B cell (primary cell): ENCODE data around the gene STRBP. TPM values are rescaled to one million over a fixed set of nuclear protein-coding genes. Genes with fewer than 3 reads are reported as not detected.

Experiments
- ATAC-seq: fragments of 200-7000 bp; cut with Tn5 transposase; one replicate; pipeline ENCODE4 v1.10.0; 2021; ENCODE audit warnings: low read depth, mild to moderate bottlenecking, moderate number of reproducible peaks, moderate library complexity
- CTCF ChIA-PET: fragments of 350-600 bp; sonication (Branson Sonifier 250); formaldehyde crosslinking; loops from one replicate; lab custom pipeline; 2021; ENCODE audit warnings: antibody characterized with exemption, inconsistent platforms; lab: Charles Lee
- POLR2A ChIA-PET: fragments of 350-600 bp; sonication (Branson Sonifier 250); formaldehyde crosslinking; loops from one replicate; lab custom pipeline; 2021; ENCODE audit warnings: antibody characterized with exemption; lab: Charles Lee
- DNase-seq: peaks from one replicate; pipeline ENCODE4 v3.0.0; 2013
- H2AFZ ChIP-seq: 2 replicates; pipeline ENCODE4 v1.6.1; 2012; ENCODE audit warnings: mild to moderate bottlenecking, low read depth, low read length; ENCODE audit not compliant: insufficient read depth, poor library complexity, severe bottlenecking
- H3K27ac ChIP-seq, 2 donors: 1 replicate in 1 of 2; 2 replicates in 1 of 2; pipeline ENCODE4 v1.5.1; 2012 to 2013; ENCODE audit warnings: low read length in 2 of 2, mild to moderate bottlenecking in 2 of 2, moderate library complexity in 1 of 2
- H3K27me3 ChIP-seq, 4 experiments: fragments of 200-600 bp in 1 of 4; sonication (generic) in 1 of 4; replicated peaks in 1 of 4; 1 replicate in 2 of 4; 2 replicates in 2 of 4; pipeline versions ENCODE4 v1.6.1 to v1.7.0; 2013 to 2016; ENCODE audit warnings: low read length in 3 of 4, mild to moderate bottlenecking in 2 of 4, mixed read lengths in 1 of 4, moderate library complexity in 1 of 4; ENCODE audit not compliant: insufficient read depth in 4 of 4, control insufficient read depth in 3 of 4; ENCODE audit errors: control extremely low read depth in 1 of 4
- H3K36me3 ChIP-seq, 2 experiments: replicated peaks in 1 of 2; 1 replicate in 1 of 2; 2 replicates in 1 of 2; pipeline versions ENCODE4 v1.6.1 to v1.7.1; 2013; ENCODE audit warnings: low read length in 1 of 2; ENCODE audit not compliant: insufficient read depth in 2 of 2, control insufficient read depth in 1 of 2; ENCODE audit errors: control extremely low read depth in 1 of 2, extremely low read depth in 1 of 2
- H3K4me1 ChIP-seq, 2 donors: fragments of 200-600 bp in 1 of 2; sonication (generic) in 1 of 2; 1 replicate in 1 of 2; 2 replicates in 1 of 2; pipeline versions ENCODE4 v1.5.1 to v1.6.1; 2013 to 2017; ENCODE audit warnings: low read length in 2 of 2; ENCODE audit not compliant: control insufficient read depth in 2 of 2, insufficient read depth in 2 of 2
- H3K4me2 ChIP-seq: replicated peaks from 2 replicates; pipeline ENCODE3; 2012; ENCODE audit warnings: mild to moderate bottlenecking, low read depth, low read length; ENCODE audit not compliant: poor library complexity, severe bottlenecking
- H3K4me3 ChIP-seq, 5 experiments: fragments of 200-600 bp in 1 of 5; sonication (generic) in 1 of 5; 1 replicate in 3 of 5; 2 replicates in 2 of 5; pipeline versions ENCODE4 v1.5.1 to v1.7.0; 2011 to 2016; ENCODE audit warnings: low read length in 4 of 5, mild to moderate bottlenecking in 4 of 5, low read depth in 2 of 5, control low read depth in 1 of 5, moderate library complexity in 1 of 5; ENCODE audit not compliant: insufficient read depth in 1 of 5; ENCODE audit errors: control extremely low read depth in 1 of 5, extremely low read depth in 1 of 5
- H3K79me2 ChIP-seq: fragments of 200-600 bp; sonication (generic); one replicate; pipeline ENCODE4 v1.6.0; 2016; ENCODE audit warnings: low read length; ENCODE audit not compliant: control insufficient read depth, insufficient read depth
- H3K9ac ChIP-seq: fragments of 200-600 bp; sonication (generic); 2 replicates; pipeline ENCODE4 v1.6.1; 2017; ENCODE audit warnings: mild to moderate bottlenecking, low read length, moderate library complexity
- H3K9me3 ChIP-seq, 3 donors: one replicate each; pipeline versions ENCODE4 v1.6.1 to v1.7.1; 2013; ENCODE audit warnings: low read length in 2 of 3; ENCODE audit not compliant: control insufficient read depth in 2 of 3, insufficient read depth in 1 of 3; ENCODE audit errors: control extremely low read depth in 1 of 3
- H4K20me1 ChIP-seq: 2 replicates; pipeline ENCODE4 v1.6.0; 2012; ENCODE audit warnings: mild to moderate bottlenecking, low read length; ENCODE audit not compliant: insufficient read depth, control insufficient read depth, poor library complexity, severe bottlenecking
- H3K27ac Mint-ChIP-seq: one replicate; pipeline ENCODE4 v1.8.0; 2021; ENCODE audit warnings: mixed read lengths
- H3K27me3 Mint-ChIP-seq: one replicate; pipeline ENCODE4 v1.8.0; 2021; ENCODE audit warnings: mixed read lengths
- H3K4me1 Mint-ChIP-seq: one replicate; pipeline ENCODE4 v1.8.0; 2021; ENCODE audit warnings: mixed read lengths
- H3K4me3 Mint-ChIP-seq: one replicate; pipeline ENCODE4 v1.8.0; 2021; ENCODE audit warnings: mixed read lengths
- H3K9me3 Mint-ChIP-seq: one replicate; pipeline ENCODE4 v1.8.0; 2022; ENCODE audit warnings: mixed read lengths; ENCODE audit not compliant: insufficient read depth
- CTCF ChIP-seq: fragments of 200-600 bp; IDR thresholded peaks from one replicate; pipeline ENCODE4 v1.8.0; 2022; ENCODE audit warnings: antibody characterized with exemption, mild to moderate bottlenecking
- EZH2 ChIP-seq: IDR thresholded peaks from 2 replicates; pipeline ENCODE4 v1.6.1; 2012; ENCODE audit warnings: borderline replicate concordance, low read depth, mild to moderate bottlenecking, moderate library complexity, low read length; ENCODE audit not compliant: insufficient read depth, poor library complexity, severe bottlenecking
- WGBS: methylation state at CpG from one replicate; pipeline ENCODE4 v1.1.5; 2013; ENCODE audit warnings: missing lambda C conversion rate; ENCODE audit not compliant: insufficient coverage; 5-methylcytosine and 5-hydroxymethylcytosine counted together
- intact Hi-C: fragments of 100-400 bp; cut with micrococcal nuclease; formaldehyde crosslinking; loops from one replicate; pipeline ENCODE4 v1.10.0; 2022
- polyA plus RNA-seq: library from polyadenylated mRNA; depleted of rRNA; stranded (reverse); fragments of >200 nt; gene quantifications from 2 replicates; pipeline ENCODE4 v1.2.3, GENCODE V29; 2012
- total RNA-seq, 2 donors: library from RNA; stranded (reverse); fragments of 120-200 nt in 1 of 2; gene quantifications; 1 replicate in 1 of 2; 2 replicates in 1 of 2; pipeline versions ENCODE4 v1.2.3 to v1.2.4, GENCODE V29; 2013 to 2022

The STRBP gene
- total and polyA plus RNA-seq, 2 donors (not counting 1 experiment from before 2014, with no cell fraction given), result 39.1 to 189 TPM

- Histone ChIP-seq H3K9me3 (no peaks in the 10 kb centered on the region), H3K36me3 (peaks cover 14 to 23% of the 10 kb centered on the region in 2 experiments), H4K20me1 (no peaks in the 10 kb centered on the region), H3K27ac (no peak overlapping the region), H3K4me2 (no peak overlapping the region), H3K4me1 (peaks cover 7 to 8% of the 10 kb centered on the region in 2 donors), H3K4me3 (no peak overlapping the region), H3K9ac (no peak overlapping the region), H2AFZ (no peak overlapping the region), H3K27me3 (no peaks in the 10 kb centered on the region), H3K79me2 (no peaks in the 10 kb centered on the region)
- no peak for DNase-seq
- CTCF ChIA-PET, result interaction anchor here (0.9 to 1.7 kb wide), 4 partner anchors 8 to 312 kb away, joined by 3 to 7 read pairs (median 4); no protein-coding TSS in a partner anchor
- POLR2A ChIA-PET, result interaction anchor here (0.5 kb wide), 1 partner anchor 49 kb away, joined by 6 read pairs; no protein-coding TSS in a partner anchor
- 78% methylated on average over 3 of the region's 5 CpGs for WGBS
- H3K4me1 Mint-ChIP-seq, result peaks cover 22% of the 10 kb centered on the region
- H3K27ac Mint-ChIP-seq, result peak overlapping the region; percentile 26
- no peak overlapping the region for H3K4me3 Mint-ChIP-seq
- TF ChIP-seq CTCF (no peak), EZH2 (no peak)
- no peaks in the 10 kb centered on the region for H3K9me3 Mint-ChIP-seq
- H3K27me3 Mint-ChIP-seq, result no peaks in the 10 kb centered on the region
- intact Hi-C loops, result no loop called here
- no peak for ATAC-seq
Observed at GRCh38 chr9:123073441-123073840, 194.9 kb downstream of the STRBP start.

GRCh38 chr9:123072407-123072995, 195.9 kb downstream of the STRBP start:
- ATAC-seq (no peak), DNase-seq (no peak)
- CTCF ChIA-PET, result interaction anchor here (0.7 to 1.4 kb wide), 3 partner anchors 9 to 282 kb away, joined by 3 to 6 read pairs (median 5); no protein-coding TSS in a partner anchor
- WGBS, result no CpG with 5 or more reads among the region's 2 CpGs
- H2AFZ ChIP-seq, result no peak overlapping the region
- Mint-ChIP-seq H3K9me3 (no peaks in the 10 kb centered on the region), H3K4me1 (peaks cover 22% of the 10 kb centered on the region), H3K4me3 (no peak overlapping the region), H3K27me3 (no peaks in the 10 kb centered on the region), H3K27ac (no peak overlapping the region)
- H3K4me1 ChIP-seq, result peaks cover 7 to 8% of the 10 kb centered on the region in 2 donors
- H3K36me3 ChIP-seq, result peaks cover 12 to 25% of the 10 kb centered on the region in 2 experiments
- POLR2A ChIA-PET, result no interaction called here
- H3K9ac ChIP-seq, result no peak overlapping the region
- H3K4me2 ChIP-seq, result no peak overlapping the region
- H4K20me1 ChIP-seq, result no peaks in the 10 kb centered on the region
- TF ChIP-seq EZH2, result no peak
- TF ChIP-seq CTCF, result no peak
- H3K27ac ChIP-seq, result no peak overlapping the region
- H3K4me3 ChIP-seq, result no peak overlapping the region
- no peaks in the 10 kb centered on the region for H3K79me2 ChIP-seq
- H3K27me3 ChIP-seq, result no peaks in the 10 kb centered on the region
- H3K9me3 ChIP-seq, result no peaks in the 10 kb centered on the region
- intact Hi-C loops, result no loop called here
